GM12801 (cell line): ENCODE data around the gene WEE1.

ENCODE experiments used
- TF ChIP-seq, protein P1 (sequence below): IDR thresholded peaks from one replicate; pipeline ENCODE4 v1.5.1; 2011; ENCODE audit warnings: control low read depth; ENCODE audit not compliant: insufficient read length; ENCODE audit errors: extremely low read depth

Gene WEE1

DNA sequence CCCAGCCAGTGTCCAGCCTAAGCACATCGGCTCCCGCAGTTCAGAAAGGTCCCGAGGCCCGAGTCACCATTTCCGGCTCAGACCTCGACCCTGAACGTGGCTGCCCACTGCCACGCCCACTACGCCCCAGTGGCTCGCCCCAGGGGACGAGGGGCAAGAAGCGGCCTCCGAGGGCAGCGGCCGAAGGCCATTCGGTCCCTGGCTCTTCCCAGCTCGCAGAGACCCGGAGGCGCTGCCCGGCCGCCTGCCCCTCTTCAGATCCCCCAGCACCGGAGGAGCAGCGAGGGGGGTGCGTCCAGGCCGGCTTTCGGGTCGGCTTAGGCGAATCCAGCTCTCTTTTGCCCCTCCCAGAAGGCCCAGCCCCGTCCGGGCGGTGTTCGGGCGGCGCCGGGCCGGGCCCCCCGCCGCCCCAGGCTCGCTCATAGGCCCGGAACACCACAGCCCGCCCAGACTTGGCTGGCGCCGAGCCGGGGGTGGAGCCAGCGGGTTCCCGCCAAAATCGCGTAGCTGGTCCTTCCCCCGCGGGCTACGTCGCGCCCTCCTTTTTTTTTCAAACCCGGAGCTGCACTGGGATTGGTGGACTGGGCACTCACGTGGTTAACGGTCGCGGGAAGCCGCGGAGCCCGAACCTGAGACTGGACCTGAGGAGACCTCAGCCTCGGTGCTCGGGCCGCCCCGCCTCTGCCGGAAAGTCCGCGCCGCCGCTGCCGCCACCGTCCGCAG is at the start of gene WEE1:
WEE1 (plus strand) TSS at position 619 of the 723 bp plus-strand sequence. CDS start 264 bp downstream, outside the sequence.
- TF ChIP-seq, protein P1, sequence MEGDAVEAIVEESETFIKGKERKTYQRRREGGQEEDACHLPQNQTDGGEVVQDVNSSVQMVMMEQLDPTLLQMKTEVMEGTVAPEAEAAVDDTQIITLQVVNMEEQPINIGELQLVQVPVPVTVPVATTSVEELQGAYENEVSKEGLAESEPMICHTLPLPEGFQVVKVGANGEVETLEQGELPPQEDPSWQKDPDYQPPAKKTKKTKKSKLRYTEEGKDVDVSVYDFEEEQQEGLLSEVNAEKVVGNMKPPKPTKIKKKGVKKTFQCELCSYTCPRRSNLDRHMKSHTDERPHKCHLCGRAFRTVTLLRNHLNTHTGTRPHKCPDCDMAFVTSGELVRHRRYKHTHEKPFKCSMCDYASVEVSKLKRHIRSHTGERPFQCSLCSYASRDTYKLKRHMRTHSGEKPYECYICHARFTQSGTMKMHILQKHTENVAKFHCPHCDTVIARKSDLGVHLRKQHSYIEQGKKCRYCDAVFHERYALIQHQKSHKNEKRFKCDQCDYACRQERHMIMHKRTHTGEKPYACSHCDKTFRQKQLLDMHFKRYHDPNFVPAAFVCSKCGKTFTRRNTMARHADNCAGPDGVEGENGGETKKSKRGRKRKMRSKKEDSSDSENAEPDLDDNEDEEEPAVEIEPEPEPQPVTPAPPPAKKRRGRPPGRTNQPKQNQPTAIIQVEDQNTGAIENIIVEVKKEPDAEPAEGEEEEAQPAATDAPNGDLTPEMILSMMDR, result no peak

DNA sequence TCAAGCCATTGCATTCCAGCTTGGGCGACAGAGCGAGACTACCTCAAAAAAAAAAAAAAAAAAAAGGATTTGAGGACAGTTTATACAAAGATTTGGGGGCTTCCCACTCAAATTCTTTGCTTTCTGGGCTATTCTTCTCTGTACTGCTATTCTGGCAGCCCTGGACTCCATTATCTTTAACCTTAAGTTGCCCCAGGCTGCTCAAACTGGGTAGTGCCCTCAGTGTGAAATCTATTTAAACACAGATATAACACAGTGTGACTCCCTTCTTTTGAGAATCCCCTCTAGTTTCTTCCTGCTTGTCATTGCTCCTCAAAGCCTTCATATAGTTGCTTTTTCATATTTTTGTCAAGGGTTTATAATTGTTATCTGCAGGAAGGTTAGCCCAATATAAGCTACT is 49.5 kb upstream of the WEE1 start:
- TF ChIP-seq, protein P1, result no peak

DNA sequence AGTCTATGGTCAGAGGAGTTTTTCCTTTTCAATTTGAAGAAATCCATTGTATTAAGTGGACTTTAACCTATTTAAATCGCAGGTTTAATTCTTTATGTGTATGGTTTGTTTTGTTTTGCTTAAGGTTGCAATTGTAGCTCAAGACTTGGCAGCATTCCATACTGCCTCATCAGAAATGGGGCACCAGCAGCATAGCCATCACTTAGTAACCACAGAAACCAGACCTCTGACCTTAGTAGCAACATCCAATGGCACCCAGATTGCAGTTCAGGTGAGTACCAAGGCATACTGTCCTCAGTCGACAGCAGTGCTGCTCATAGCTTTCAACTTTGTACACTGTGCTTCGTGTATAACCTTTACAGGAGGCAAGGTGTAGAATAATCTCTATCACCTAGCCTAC is 48.4 kb upstream of the WEE1 start:
- TF ChIP-seq, protein P1, result no peak

DNA sequence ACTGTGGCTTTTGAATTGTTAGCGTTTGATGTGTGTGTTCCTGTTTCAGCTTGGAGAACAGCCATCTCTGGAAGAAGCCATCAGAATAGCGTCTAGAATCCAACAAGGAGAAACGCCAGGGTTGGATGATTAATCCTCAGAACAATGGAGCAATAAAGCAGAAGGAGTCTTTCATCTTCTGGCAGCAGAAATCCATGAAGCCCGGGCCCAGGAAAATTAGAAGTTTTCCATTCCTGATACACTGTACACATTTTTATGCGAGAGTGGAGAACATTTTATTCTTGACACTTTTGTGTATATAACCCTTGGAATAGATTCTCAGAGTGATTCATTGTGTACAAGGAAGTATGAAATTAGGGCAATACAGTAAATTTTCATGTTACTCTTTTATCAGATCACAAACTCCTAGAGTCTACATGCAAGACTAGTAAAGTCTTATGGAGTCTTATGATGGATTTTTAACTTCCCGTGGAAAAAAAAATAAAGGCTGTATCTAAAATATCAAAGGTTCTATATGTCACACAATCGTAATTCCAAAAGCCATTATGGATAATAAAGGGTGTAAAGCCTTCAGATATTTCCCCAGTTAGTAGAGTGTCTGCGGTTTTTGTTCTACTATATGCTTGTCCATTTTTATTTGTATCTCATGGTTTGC is 45.9 kb upstream of the WEE1 start:
- TF ChIP-seq, protein P1, result no peak

DNA sequence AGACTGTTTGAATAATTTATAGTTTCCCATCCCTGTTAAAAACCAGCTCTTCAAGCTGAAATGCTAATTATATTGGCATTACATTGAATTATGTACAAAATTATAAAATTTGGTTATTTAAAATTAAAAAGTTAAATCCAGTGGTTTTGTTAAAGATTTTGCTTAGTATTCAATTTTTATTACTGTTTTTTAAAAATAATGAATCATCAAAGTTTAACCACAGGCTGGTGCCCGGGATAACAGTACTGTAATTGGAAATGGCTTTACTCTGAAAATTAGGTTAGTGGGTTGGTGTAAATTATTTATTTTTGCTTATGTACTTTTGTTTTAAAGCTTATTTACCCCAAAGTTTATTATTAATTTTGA is 45.4 kb upstream of the WEE1 start:
- TF ChIP-seq, protein P1, result no peak

DNA sequence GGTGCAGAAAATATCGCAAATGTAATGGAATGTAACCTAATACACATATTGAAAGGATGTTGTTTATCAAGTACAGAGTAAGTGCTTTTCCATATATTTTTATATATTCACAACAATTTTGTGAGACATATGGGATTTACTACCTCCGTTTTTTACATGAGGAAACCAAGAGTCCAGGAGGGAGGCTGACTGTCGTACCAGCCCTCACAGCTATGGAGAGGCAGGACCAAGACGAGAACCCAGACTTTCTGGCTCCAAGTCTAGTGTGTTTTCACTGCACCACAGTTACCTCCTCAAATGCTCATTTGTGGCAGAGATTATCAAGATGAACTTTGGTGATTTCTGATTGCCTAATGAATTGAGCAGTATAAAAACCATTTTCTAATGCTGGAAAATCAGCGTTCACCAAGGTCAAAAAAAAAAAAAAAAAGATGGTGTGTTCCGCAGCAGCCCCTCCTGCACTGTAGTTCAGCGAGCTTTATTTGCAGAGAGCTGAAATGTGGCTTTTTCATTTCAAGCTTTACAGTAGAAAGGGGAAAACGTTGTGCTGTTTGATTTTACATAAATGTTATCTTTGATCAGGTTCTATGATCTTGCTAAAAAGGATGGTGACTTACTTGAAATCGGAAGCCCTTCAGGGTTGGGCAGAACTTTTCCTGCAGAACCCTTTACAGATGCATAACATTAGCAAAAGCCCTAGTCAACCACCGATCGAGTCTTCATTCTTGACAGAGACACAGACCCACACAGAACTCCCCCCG is 44.7 kb upstream of the WEE1 start:
- TF ChIP-seq, protein P1, result no peak

DNA sequence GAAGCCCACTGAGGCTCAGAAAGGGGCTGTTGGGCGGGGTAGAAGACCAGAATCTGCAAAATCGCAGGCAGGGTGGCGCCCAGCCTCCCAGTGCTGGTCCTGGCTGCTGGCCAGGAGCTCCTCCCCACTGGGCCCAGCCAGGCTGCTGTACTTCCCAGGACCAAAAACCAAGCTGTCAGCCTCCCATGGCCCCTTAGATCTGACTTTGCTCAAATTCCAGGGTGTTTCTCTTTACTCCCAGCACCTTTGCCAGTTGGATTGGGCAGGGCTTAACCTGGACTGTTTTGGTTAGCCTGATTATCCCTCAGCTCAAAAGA is 44.2 kb upstream of the WEE1 start:
- TF ChIP-seq, protein P1, result no peak
